GM23248 (cell line): ENCODE measurements around the gene MIA3. TPM values are rescaled to one million over a fixed set of nuclear protein-coding genes. Genes with fewer than 3 reads are reported as not detected.

ENCODE experiments used
- DNase-seq: peaks from one replicate; pipeline ENCODE4 v3.0.0-alpha.2; 2015
- H2AFZ ChIP-seq: fragments of 200-600 bp; sonication (generic); 2 replicates; pipeline ENCODE4 v1.6.1; 2016; ENCODE audit warnings: antibody characterized with exemption
- H3F3A ChIP-seq: fragments of 200-600 bp; sonication (generic); 2 replicates; pipeline ENCODE4 v1.6.1; 2016; ENCODE audit warnings: mild to moderate bottlenecking, antibody characterized with exemption, mixed run types; ENCODE audit not compliant: insufficient read depth
- H3K27ac ChIP-seq: fragments of 200-600 bp; sonication (generic); 2 replicates; pipeline ENCODE4 v1.5.1; 2016; ENCODE audit warnings: mild to moderate bottlenecking
- H3K27me3 ChIP-seq: fragments of 200-600 bp; sonication (generic); replicated peaks from 2 replicates; pipeline ENCODE4 v1.6.1; 2016; ENCODE audit warnings: mild to moderate bottlenecking; ENCODE audit not compliant: insufficient read depth
- H3K36me3 ChIP-seq: fragments of 200-600 bp; sonication (generic); 2 replicates; pipeline ENCODE4 v1.6.1; 2016; ENCODE audit warnings: low read depth, mild to moderate bottlenecking
- H3K4me1 ChIP-seq: fragments of 200-600 bp; sonication (generic); 2 replicates; pipeline ENCODE4 v1.6.1; 2016; ENCODE audit warnings: mild to moderate bottlenecking; ENCODE audit not compliant: insufficient read depth
- H3K4me2 ChIP-seq: fragments of 200-600 bp; sonication (generic); one replicate; pipeline ENCODE4 v1.6.1; 2016; ENCODE audit warnings: mild to moderate bottlenecking; ENCODE audit not compliant: unreplicated experiment
- H3K4me3 ChIP-seq: fragments of 200-600 bp; sonication (generic); 2 replicates; pipeline ENCODE4 v1.5.1; 2016; ENCODE audit warnings: mild to moderate bottlenecking
- H3K79me2 ChIP-seq: fragments of 200-600 bp; sonication (generic); 2 replicates; pipeline ENCODE4 v1.6.1; 2016; ENCODE audit warnings: mild to moderate bottlenecking; ENCODE audit not compliant: insufficient read depth
- H3K9ac ChIP-seq: fragments of 200-600 bp; sonication (generic); 2 replicates; pipeline ENCODE4 v1.6.1; 2016; ENCODE audit warnings: mild to moderate bottlenecking
- H3K9me2 ChIP-seq: fragments of 200-600 bp; sonication (generic); 2 replicates; pipeline ENCODE4 v1.6.1; 2016; ENCODE audit warnings: mixed run types, mild to moderate bottlenecking, moderate library complexity; ENCODE audit not compliant: insufficient read depth
- H3K9me3 ChIP-seq: fragments of 200-600 bp; sonication (generic); one replicate; pipeline ENCODE4 v1.6.1; 2017; ENCODE audit warnings: low read depth
- H4K20me1 ChIP-seq: fragments of 200-600 bp; sonication (generic); 2 replicates; pipeline ENCODE4 v1.6.0; 2016; ENCODE audit not compliant: insufficient read depth
- EZH2 ChIP-seq: fragments of 200-600 bp; sonication (generic); IDR thresholded peaks from 2 replicates; pipeline ENCODE4 v1.6.1; 2018; ENCODE audit warnings: antibody characterized with exemption, mild to moderate bottlenecking; ENCODE audit not compliant: insufficient read depth, poor library complexity, severe bottlenecking
- EZH2phosphoT487 ChIP-seq: fragments of 200-600 bp; sonication (generic); IDR thresholded peaks from 2 replicates; pipeline ENCODE4 v1.6.1; 2018; ENCODE audit warnings: antibody characterized with exemption, moderate library complexity, mild to moderate bottlenecking, low read depth; ENCODE audit not compliant: insufficient read depth
- WGBS, 2 experiments: methylation state at CpG; one replicate each; pipeline ENCODE4 v1.1.6; 2015 to 2017; ENCODE audit warnings: low lambda C conversion rate in 2 of 2, low coverage in 1 of 2; ENCODE audit errors: missing lambda C conversion rate in 2 of 2; 5-methylcytosine and 5-hydroxymethylcytosine counted together
- in situ Hi-C: fragments of 300-500 bp; cut with MboI; formaldehyde crosslinking; loops from 2 replicates; pipeline ENCODE4 v1.15.0; 2020
- polyA plus RNA-seq: library from polyadenylated mRNA; unstranded; fragments of >200 nt; fragmentation: Nextera tagmentation; extraction: Ambion mirVana; gene quantifications from 2 replicates; pipeline ENCODE4 v1.2.1, GENCODE V29; 2016
- total RNA-seq: library from RNA; depleted of rRNA; stranded (reverse); fragments of >200 nt; shearing (Covaris generic); gene quantifications from 2 replicates; pipeline ENCODE4 v1.2.3, GENCODE V29; 2014

The MIA3 gene
- total and polyA plus RNA-seq, 2 experiments from 2014 or later: 35.8 to 47.5 TPM

DNA sequence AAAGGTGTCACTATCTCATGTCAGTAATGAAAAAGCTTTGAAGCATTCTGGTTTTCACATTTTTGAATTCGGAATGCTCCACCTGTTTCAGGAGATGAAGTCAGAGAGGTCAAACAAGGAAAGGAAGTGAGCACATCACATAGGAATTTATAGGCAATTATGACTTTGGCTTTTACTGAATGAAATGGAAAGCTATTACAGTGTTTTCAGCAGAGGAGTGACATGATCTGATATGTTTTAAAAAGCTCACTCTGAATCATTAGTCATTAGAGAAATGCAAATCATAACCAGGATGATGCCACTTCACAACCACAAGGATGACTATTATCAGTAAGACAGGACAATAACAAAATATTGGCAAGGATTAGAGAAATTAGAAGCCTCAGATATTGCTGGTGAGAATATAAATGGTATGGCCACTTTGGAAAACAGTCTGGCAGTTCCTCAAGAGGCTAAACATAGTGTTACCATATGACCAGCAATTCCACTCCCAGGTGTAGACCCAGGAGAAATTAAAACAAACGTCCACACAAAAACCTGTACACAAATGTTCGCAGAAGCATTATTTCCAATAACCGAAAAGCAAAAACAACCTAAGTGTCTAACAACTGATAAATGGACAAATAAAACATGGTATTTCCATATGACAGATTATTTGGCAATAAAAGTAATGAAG is 35.7 kb upstream of the MIA3 start:
- peaks cover 19% of the 10 kb centered on the region; the same call in 1 of the 2 replicates for H3K36me3 ChIP-seq
- no peak overlapping the region for H2AFZ ChIP-seq
- no peak overlapping the region for H3K9ac ChIP-seq
- in situ Hi-C loops: no loop called here
- DNase-seq: peak; percentile 58
- no peaks in the 10 kb centered on the region for H3K9me3 ChIP-seq
- no peaks in the 10 kb centered on the region for H3K27me3 ChIP-seq
- TF ChIP-seq EZH2phosphoT487: no peak
- TF ChIP-seq EZH2: no peak
- peaks cover 13% of the 10 kb centered on the region for H3K4me1 ChIP-seq
- H3K27ac ChIP-seq: peak overlapping the region; percentile 58
- H3K9me2 ChIP-seq: no peaks in the 10 kb centered on the region
- H4K20me1 ChIP-seq: no peaks in the 10 kb centered on the region
- H3K4me3 ChIP-seq: no peak overlapping the region
- peak overlapping the region; percentile 10 for H3K4me2 ChIP-seq
- WGBS, 2 experiments: 79 to 80% methylated on average over 4 of the region's 4 CpGs
- peaks cover 34% of the 10 kb centered on the region for H3K79me2 ChIP-seq
- H3F3A ChIP-seq: peaks cover 21% of the 10 kb centered on the region

DNA sequence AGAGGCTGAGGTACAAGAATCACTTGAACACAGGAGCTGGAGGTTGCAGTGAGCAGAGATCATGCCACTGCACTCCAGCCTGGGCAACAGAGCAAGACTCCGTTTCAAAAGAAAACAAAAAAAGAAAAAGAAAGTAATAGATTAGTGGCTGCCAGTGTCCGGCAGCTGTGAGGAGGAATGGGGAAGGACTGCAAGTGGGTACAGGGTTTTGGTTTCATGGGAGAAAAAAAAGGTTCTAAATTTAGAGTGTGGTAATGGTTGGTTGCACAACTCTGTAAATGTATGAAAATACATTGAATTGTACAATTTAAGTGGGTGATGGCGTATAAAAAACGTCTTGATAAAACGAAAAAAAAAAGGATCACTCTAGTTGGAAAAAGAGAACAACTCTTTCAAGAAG is 34.8 kb upstream of the MIA3 start:
- in situ Hi-C loops: no loop called here
- H2AFZ ChIP-seq: no peak overlapping the region
- H3K27ac ChIP-seq: no peak overlapping the region
- no peaks in the 10 kb centered on the region for H3K9me3 ChIP-seq
- no peaks in the 10 kb centered on the region for H3K9me2 ChIP-seq
- H3K4me2 ChIP-seq: no peak overlapping the region
- peaks cover 21% of the 10 kb centered on the region for H3F3A ChIP-seq
- no peak for DNase-seq
- no peaks in the 10 kb centered on the region for H4K20me1 ChIP-seq
- H3K79me2 ChIP-seq: peaks cover 42% of the 10 kb centered on the region
- no peak overlapping the region for H3K4me3 ChIP-seq
- H3K9ac ChIP-seq: no peak overlapping the region
- peaks cover 13% of the 10 kb centered on the region for H3K4me1 ChIP-seq
- peaks cover 17% of the 10 kb centered on the region; the same call in 1 of the 2 replicates for H3K36me3 ChIP-seq
- no peak for TF ChIP-seq EZH2
- TF ChIP-seq EZH2phosphoT487: no peak
- 82 to 88% methylated on average over 5 of the region's 5 CpGs for WGBS, 2 experiments
- H3K27me3 ChIP-seq: no peaks in the 10 kb centered on the region

DNA sequence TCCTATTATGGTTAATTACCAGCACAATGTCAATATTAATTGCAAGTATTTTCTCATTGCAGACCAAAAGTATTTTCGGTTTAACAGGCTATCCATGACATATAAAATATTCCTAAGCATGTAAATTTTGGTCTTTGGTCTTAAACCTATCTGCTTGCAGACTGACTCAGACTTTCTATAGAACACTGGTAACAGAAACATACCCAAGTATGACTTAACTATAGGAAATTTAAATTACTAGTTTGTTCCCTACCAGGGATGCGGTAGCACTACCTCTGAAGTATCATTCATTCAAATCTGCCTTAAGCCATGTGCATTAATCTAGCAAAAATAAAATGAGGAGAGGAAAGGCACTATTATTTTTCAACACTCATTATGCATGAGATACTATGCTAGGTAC is 31.1 kb upstream of the MIA3 start:
- no peak overlapping the region for H3K9ac ChIP-seq
- H4K20me1 ChIP-seq: no peaks in the 10 kb centered on the region
- peaks cover 17% of the 10 kb centered on the region; the same call in 1 of the 2 replicates for H3K36me3 ChIP-seq
- peaks cover 23% of the 10 kb centered on the region for H3F3A ChIP-seq
- H2AFZ ChIP-seq: no peak overlapping the region
- H3K9me3 ChIP-seq: no peaks in the 10 kb centered on the region
- H3K4me3 ChIP-seq: no peak overlapping the region
- TF ChIP-seq EZH2 (no peak), EZH2phosphoT487 (no peak)
- no peaks in the 10 kb centered on the region for H3K27me3 ChIP-seq
- H3K79me2 ChIP-seq: peaks cover 59% of the 10 kb centered on the region
- DNase-seq: no peak
- H3K27ac ChIP-seq: no peak overlapping the region
- H3K4me1 ChIP-seq: peaks cover 25% of the 10 kb centered on the region
- 79 to 88% methylated on average over 2 of the region's 2 CpGs for WGBS, 2 experiments
- in situ Hi-C loops: no loop called here
- no peaks in the 10 kb centered on the region for H3K9me2 ChIP-seq
- H3K4me2 ChIP-seq: no peak overlapping the region

DNA sequence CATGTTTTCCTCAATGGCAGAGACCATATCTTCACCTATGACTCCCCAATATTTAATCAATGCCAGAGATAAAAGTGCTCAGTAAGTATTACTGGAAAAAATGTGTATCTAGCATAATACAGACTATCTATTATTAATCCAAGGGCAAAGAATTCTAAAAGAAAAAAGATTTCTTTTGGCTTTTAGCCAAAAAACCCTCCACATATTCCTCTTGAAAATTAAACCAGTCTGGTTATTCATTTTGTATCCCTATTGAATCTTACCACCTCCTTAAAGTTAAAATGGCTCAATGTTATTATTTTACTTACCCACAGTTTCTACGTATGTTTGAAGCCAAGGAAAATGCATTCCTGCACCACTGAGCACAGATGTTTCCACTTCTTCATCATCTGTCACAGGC is 29.8 kb upstream of the MIA3 start:
- WGBS, 2 experiments: 46 to 56% methylated on average over 1 of the region's 1 CpG
- Histone ChIP-seq H3K9me3 (no peaks in the 10 kb centered on the region), H3K79me2 (peaks cover 59% of the 10 kb centered on the region), H3K4me3 (peak overlapping the region; percentile 91), H3K9ac (no peak overlapping the region), H3F3A (peaks cover 24% of the 10 kb centered on the region), H3K9me2 (no peaks in the 10 kb centered on the region), H3K27ac (no peak overlapping the region), H3K4me2 (peak overlapping the region; percentile 80), H3K36me3 (peaks cover 17% of the 10 kb centered on the region; the same call in 1 of the 2 replicates), H4K20me1 (no peaks in the 10 kb centered on the region), H3K4me1 (peaks cover 20% of the 10 kb centered on the region), H3K27me3 (no peaks in the 10 kb centered on the region), H2AFZ (no peak overlapping the region)
- peak; percentile 15 for DNase-seq
- in situ Hi-C loops: no loop called here
- TF ChIP-seq EZH2phosphoT487 (no peak), EZH2 (no peak)
